Ovary (tissue), 3 donors: ENCODE results near the gene RTKN.

Experiments
- CTCF ChIP-seq, 3 donors: fragments of 450-650 bp in 2 of 3; fragments of 200-600 bp in 1 of 3; IDR thresholded peaks; one replicate each; pipeline versions ENCODE4 v1.5.1 to v1.8.0; 2016 to 2022; ENCODE audit warnings: antibody characterized with exemption in 3 of 3, mild to moderate bottlenecking in 1 of 3
- EP300 ChIP-seq: sonication (generic); formaldehyde crosslinking; IDR thresholded peaks from one replicate; pipeline ENCODE4 v1.6.1; 2017; ENCODE audit warnings: antibody characterized with exemption
- donor health status: DM: no; HTN: no; CAD: no.

GRCh38 chr2:74391209-74391579, 50.5 kb downstream of the RTKN start:
- no peak for TF ChIP-seq CTCF (IDR thresholded peaks at IDR 0.05)
- TF ChIP-seq EP300: no peak
